A204.1 (cell line): ENCODE measurements around the gene FLVCR2.
"Not testable (repeated sequence)": the region's sequence is repeated elsewhere in the genome, so short reads cannot be mapped to it uniquely, and the experiment has no call there.

ENCODE experiments used
- FAIRE-seq: peaks from 2 replicates; lab custom pipeline; 2012; peaks lifted over from hg19 to GRCh38; lab: Jason Lieb, UNC

The FLVCR2 gene

GRCh38 chr14:75667099-75667765 lies 88.8 kb downstream of the FLVCR2 start:
- no peak for FAIRE-seq

DNA sequence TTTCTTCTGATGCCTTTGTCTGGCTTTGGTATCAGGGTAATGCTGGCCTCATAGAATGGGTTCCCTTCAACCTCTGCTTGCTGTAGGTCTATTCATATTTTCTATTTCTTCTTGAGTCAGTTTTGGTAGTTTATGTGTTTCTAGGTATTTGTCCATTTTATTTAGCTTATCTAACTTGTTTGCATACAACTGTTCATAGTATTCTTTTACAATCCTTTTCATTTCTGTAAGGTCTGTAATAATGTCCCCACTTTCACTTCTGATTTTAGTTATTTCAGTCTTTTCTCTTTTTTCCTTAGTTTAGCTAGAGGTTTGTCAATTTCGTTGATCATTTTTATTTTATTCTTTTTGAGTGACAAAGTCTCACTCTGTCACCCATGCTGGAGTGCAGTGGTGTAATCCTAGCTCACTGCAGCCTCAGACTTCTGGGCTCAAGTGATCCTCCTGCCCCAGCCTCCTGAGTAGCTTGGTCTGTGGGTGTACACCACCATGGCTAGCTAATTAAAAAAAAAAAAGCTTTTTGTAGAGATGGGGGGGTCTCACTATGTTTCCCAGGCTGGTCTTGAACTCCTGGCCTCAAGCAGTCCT lies 94.3 kb downstream of the FLVCR2 start:
- no peak for FAIRE-seq

GRCh38 chr14:75673345-75674035 lies 95.1 kb downstream of the FLVCR2 start:
- no peak for FAIRE-seq

GRCh38 chr14:75675265-75675960 lies 97.0 kb downstream of the FLVCR2 start:
- FAIRE-seq = no peak

- no peak for FAIRE-seq
Observed at GRCh38 chr14:75685910-75686309, 107.5 kb downstream of the FLVCR2 start.

- FAIRE-seq = no peak
Observed at GRCh38 chr14:75689012-75689411, 110.6 kb downstream of the FLVCR2 start.

GRCh38 chr14:75690010-75690409 lies 111.6 kb downstream of the FLVCR2 start:
- no peak for FAIRE-seq

GRCh38 chr14:75695025-75695424 lies 116.6 kb downstream of the FLVCR2 start:
- FAIRE-seq = not testable (repeated sequence)

DNA sequence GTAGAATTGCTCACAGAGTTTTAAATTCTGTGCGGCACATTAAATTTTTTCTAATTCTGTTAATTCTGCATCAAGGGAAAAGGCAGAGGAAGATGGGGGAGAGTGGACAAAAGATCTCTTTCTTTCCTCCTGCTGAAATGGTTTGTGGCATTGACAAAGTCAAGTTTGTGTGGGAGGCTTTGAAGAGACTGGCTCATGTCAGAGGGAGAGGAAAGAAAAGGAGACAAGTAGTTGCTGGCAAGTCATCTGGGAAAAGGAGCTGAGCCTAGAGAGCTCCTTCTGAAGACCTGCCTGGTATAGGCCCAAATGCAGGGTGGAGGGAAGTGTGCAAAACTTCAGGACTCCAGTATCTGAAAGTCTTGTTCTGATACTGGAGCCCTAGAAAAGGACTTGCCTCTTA lies 119.0 kb downstream of the FLVCR2 start:
- no peak for FAIRE-seq
